Measurements from ENCODE around the gene ATXN3L. TPM values are rescaled to one million over a fixed set of nuclear protein-coding genes. Genes with fewer than 3 reads are reported as not detected.

ATXN3L gene
- not detected for polyA plus RNA-seq (ENCODE audit: low read depth in 6 of 6)

DNA sequence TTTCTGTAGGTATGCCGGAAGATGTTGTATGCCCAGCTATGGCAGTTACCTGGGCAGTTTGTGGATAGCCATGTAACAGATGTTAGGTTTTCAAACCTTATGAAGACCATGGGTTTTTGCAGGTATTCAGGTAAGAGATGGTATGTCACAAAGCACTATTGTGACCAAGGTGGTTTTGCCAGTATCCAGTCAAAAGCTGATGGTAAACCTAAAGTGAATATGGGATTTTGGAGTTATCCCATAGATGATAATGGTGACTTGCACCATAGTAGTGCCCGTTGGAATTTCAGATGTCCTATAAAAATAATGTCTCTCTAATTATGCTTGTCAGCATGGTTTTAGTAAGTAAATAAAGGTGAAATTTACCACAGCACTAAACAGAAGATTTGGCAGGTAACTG is at the start of gene ATXN3L:
TSS of gene ATXN3L (minus strand) at position 101 of the 400 bp plus-strand sequence. CDS start 119 bp downstream, outside the sequence.
- Mint-ChIP-seq H3K27ac (no peak within 1 kb of the TSS), H3K4me1 (peaks cover 0 to 2% (median 0%) of the 10 kb centered on the region in 3 donors), H3K9me3 (peaks cover 0 to 24% (median 11%) of the 10 kb centered on the region in 7 donors), H3K36me3 (no peaks in the 10 kb centered on the region), H3K27me3 (no peaks in the 10 kb centered on the region), H3K4me3 (no peak within 1 kb of the TSS)
- DNase-seq, result no peak
- no peak for ATAC-seq (ENCODE audit: low read depth in 2 of 2)

DNA sequence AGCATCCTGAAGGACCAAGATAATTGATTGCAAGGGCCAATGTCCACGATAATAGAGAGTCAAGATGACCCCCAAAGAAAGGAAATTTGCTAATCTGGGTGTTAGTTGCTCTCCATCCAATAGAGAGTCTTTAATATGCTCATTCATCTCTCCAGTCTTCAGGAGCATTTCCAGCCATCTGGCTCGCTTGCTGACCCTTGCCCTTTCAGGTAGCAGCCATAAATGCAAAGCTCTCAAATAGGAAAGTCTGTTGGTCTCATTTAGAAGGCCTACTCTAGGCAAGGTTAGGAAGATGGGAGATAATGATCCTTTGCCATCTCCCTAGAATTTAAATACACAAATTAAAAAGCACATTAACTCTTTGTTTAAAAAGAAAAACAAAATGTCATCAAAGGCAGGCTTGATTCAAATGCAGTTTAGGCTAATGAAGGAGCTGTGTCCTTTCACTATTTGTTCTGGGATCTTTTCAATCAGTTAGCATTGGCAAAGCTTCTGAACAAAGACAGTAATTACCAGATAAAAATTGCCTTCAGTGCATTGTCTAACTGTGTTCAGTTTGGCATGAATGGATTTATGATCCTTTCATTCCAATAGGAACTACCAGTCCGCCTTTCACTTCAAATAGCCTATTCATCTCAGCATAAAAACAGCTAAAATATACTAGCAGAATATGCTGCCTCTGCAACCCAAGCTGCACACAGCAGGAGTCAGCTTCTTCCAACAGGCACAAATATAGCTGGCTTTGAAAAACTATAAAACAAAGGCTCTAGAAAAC is 49.6 kb upstream of the ATXN3L start:
- ATAC-seq (ENCODE audit: low read depth in 2 of 2) (no peak), DNase-seq (no peak)
- no peak overlapping the region for H3K4me3 Mint-ChIP-seq
- H3K27me3 Mint-ChIP-seq, result peaks cover 0 to 17% (median 0%) of the 10 kb centered on the region in 3 donors
- peaks cover 0 to 5% (median 3%) of the 10 kb centered on the region in 7 donors for H3K9me3 Mint-ChIP-seq
- peaks cover 0 to 14% of the 10 kb centered on the region in 2 donors for H3K36me3 Mint-ChIP-seq
- no peak overlapping the region for H3K27ac Mint-ChIP-seq
- H3K4me1 Mint-ChIP-seq, result peaks cover 7 to 10% (median 7%) of the 10 kb centered on the region in 3 donors

DNA sequence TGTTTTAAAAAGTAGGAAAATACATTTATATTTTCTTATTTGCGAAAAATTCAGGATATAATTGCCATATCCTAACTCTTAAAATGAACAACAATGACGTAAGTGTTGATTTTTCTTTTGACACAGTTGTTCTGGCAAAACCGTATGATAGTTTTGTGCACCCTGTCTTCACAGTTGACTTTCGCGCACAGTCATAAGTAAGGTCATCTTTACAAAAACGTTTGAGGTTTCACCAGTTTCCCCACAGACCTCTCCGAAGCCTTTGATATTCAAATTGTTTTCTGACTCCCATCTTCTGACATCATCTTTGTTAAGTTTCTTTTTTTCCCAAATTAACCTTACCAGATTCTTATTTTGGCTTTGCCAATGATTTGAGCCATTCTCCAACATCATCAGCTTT is 48.1 kb upstream of the ATXN3L start:
- DNase-seq (no peak), ATAC-seq (ENCODE audit: low read depth in 2 of 2) (no peak)
- Mint-ChIP-seq H3K9me3 (peaks cover 0 to 5% (median 3%) of the 10 kb centered on the region in 7 donors), H3K27ac (peak overlapping the region in 1 of 6 donors; percentile 89), H3K27me3 (peaks cover 0 to 17% (median 0%) of the 10 kb centered on the region in 3 donors), H3K4me1 (peaks cover 2 to 9% (median 5%) of the 10 kb centered on the region in 3 donors), H3K4me3 (no peak overlapping the region), H3K36me3 (peaks cover 0 to 14% of the 10 kb centered on the region in 2 donors)

DNA sequence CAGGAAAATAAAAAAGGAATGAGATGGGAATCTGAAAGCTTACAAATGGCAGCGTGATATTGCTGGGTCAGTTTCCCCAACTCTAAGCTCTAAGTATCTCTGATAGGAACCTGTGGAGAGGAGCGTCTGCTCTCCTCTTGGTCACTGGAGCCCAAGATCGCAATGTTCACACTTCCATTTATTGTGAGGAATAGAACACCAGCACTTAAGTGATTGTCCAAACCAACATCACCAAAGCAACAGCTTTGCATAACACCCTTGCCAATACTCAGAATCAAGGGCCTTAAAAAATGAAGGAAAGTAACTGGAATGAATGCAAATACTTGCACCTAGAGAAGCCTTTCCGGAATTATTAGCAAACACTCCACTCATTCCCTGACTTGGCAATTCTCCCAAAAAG is 46.8 kb upstream of the ATXN3L start:
- H3K27ac Mint-ChIP-seq, result peak overlapping the region in 1 of 6 donors; percentile 18
- no peak overlapping the region for H3K4me3 Mint-ChIP-seq
- no peak for ATAC-seq (ENCODE audit: low read depth in 2 of 2)
- no peak for DNase-seq
- H3K36me3 Mint-ChIP-seq, result peaks cover 0 to 14% of the 10 kb centered on the region in 2 donors
- peaks cover 0 to 5% (median 2%) of the 10 kb centered on the region in 7 donors for H3K9me3 Mint-ChIP-seq
- peaks cover 0 to 5% (median 4%) of the 10 kb centered on the region in 3 donors for H3K4me1 Mint-ChIP-seq
- H3K27me3 Mint-ChIP-seq, result peaks cover 0 to 15% (median 0%) of the 10 kb centered on the region in 3 donors

DNA sequence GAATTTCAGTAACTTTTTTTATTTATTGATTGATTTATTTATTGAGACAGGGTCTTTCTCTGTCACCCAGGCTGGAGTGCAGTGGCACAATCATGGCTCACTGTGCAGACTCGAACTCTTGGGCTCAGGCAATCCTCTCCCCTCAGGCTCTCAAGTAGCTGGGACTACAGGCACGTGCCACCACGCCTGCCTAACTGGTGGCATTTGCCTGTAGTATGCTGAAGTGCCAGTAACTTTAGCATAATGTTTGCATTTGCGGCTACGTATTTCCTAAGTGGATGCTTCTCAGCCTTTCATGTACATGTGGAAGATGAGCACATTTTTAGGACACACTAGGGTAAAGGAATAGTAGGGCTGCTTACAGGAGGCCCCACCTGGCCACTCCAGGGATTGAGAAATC is 45.3 kb upstream of the ATXN3L start:
- Mint-ChIP-seq H3K4me1 (peaks cover 4 to 6% (median 4%) of the 10 kb centered on the region in 3 donors), H3K27me3 (peaks cover 0 to 9% (median 0%) of the 10 kb centered on the region in 3 donors), H3K27ac (no peak overlapping the region), H3K9me3 (peaks cover 0 to 5% (median 0%) of the 10 kb centered on the region in 7 donors), H3K36me3 (peaks cover 0 to 14% of the 10 kb centered on the region in 2 donors), H3K4me3 (no peak overlapping the region)
- ATAC-seq (ENCODE audit: low read depth in 2 of 2) (no peak), DNase-seq (no peak)

DNA sequence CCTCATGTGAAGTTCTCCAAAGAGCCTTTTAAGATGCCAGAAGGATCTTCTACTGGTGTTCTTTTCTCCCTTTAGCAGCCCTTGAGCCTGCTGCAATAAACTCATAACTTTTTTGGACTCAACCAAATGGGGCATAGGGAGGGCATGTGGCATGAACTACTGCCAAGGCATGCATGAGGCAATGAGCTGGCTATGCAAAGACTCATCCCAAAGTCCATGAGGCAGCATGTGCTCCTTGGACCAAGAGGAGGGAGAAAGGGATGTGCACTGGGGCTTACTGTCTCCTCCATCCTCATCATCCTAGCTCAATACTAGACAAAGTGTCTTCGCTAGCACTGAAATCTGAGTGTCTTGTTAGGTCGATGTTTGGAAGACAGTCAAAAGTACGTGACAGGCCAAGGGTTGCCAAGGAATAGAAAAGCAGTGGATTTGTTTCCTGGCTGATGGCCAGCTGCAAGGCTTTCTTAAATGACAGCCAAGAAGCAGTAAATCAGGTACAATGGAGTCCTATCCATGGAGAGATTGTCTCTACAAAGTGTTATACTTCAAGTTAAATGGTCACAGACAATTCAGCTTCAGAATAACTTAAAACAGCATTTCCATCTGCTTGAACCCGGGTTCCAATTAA is 44.5 kb upstream of the ATXN3L start:
- Mint-ChIP-seq H3K9me3 (peaks cover 0 to 5% (median 0%) of the 10 kb centered on the region in 7 donors), H3K4me3 (no peak overlapping the region), H3K36me3 (peaks cover 0 to 14% of the 10 kb centered on the region in 2 donors), H3K27me3 (peaks cover 0 to 9% (median 0%) of the 10 kb centered on the region in 3 donors), H3K4me1 (peaks cover 4 to 8% (median 7%) of the 10 kb centered on the region in 3 donors), H3K27ac (no peak overlapping the region)
- DNase-seq (no peak), ATAC-seq (ENCODE audit: low read depth in 2 of 2) (no peak)

DNA sequence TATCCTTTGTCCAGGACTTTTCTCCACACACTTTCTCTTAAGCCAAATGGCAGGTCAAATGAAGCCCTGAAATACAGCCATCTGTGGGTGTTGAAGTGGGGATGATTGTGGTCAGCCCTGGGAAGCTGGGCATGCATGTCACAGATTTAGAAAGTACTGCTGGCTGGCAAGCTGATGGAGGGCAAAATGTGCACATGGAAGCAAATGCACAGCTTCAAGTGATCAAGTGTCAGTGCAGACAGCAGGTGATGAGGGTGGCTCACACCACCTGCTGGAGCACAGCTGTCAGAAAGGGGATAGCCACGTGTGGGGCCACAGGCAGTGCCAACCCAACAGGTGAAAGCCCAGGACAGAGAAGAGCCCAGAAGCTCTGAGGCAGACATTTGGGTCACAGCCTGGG is 40.3 kb upstream of the ATXN3L start:
- H3K4me1 Mint-ChIP-seq, result peaks cover 0 to 8% (median 7%) of the 10 kb centered on the region in 3 donors
- H3K9me3 Mint-ChIP-seq, result no peaks in the 10 kb centered on the region
- no peak overlapping the region for H3K4me3 Mint-ChIP-seq
- H3K36me3 Mint-ChIP-seq, result no peaks in the 10 kb centered on the region
- H3K27me3 Mint-ChIP-seq, result no peaks in the 10 kb centered on the region
- ATAC-seq (ENCODE audit: low read depth in 2 of 2) (peak; percentile 27 to 49), DNase-seq (no peak)
- H3K27ac Mint-ChIP-seq, result peak overlapping the region in 1 of 6 donors; percentile 75

DNA sequence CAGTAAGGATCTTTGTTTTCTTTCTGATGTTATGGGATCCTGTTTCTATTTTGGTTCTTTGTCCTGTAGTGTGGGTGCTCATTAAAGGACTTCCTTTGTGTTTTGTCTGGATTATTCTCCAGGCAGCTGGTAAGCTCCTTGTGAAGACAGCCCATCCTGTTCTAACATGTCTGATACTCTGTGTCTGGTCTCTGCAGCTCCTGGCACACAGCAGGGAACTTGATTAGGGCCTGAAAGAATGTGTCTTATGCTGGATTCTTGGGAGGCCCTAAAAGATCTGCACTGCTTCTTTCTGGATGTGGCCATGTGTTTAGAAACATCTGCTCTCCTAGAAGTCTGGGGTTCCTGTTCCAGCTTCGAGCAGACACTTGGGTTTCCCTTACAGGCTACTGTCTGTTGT is 38.1 kb upstream of the ATXN3L start:
- peaks cover 0 to 2% (median 0%) of the 10 kb centered on the region in 7 donors for H3K9me3 Mint-ChIP-seq
- no peak for DNase-seq
- H3K27ac Mint-ChIP-seq, result no peak overlapping the region
- ATAC-seq (ENCODE audit: low read depth in 2 of 2), result no peak
- H3K36me3 Mint-ChIP-seq, result no peaks in the 10 kb centered on the region
- no peaks in the 10 kb centered on the region for H3K27me3 Mint-ChIP-seq
- peaks cover 0 to 12% (median 7%) of the 10 kb centered on the region in 3 donors for H3K4me1 Mint-ChIP-seq
- no peak overlapping the region for H3K4me3 Mint-ChIP-seq

DNA sequence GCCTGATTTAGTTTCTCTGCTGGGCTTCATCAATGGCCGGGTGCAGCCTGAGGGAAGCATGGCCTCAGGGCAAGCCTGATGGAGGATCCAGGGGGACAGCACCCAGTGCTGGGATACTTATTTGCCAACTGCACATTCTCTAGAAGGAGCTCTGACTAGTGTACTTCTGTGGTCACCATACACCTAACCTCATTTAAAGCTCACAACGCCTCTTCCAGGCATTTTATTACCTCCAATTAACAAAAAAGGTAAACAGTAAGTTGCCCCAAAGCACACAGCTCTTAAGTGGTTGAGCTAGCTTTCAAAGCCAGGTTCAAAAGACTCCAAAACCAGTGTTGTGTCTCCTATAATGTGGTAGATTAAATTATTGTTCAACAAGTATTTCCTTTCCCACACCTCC is 26.8 kb upstream of the ATXN3L start:
- DNase-seq, result no peak
- peaks cover 3 to 58% (median 27%) of the 10 kb centered on the region in 7 donors for H3K9me3 Mint-ChIP-seq
- H3K4me1 Mint-ChIP-seq, result peaks cover 16 to 47% (median 22%) of the 10 kb centered on the region in 3 donors
- ATAC-seq (ENCODE audit: low read depth in 2 of 2), result no peak
- H3K36me3 Mint-ChIP-seq, result peaks cover 5 to 24% of the 10 kb centered on the region in 2 donors
- peaks cover 0 to 8% (median 0%) of the 10 kb centered on the region in 3 donors for H3K27me3 Mint-ChIP-seq
- H3K4me3 Mint-ChIP-seq, result no peak overlapping the region
- H3K27ac Mint-ChIP-seq, result peak overlapping the region in 1 of 6 donors; percentile 86

DNA sequence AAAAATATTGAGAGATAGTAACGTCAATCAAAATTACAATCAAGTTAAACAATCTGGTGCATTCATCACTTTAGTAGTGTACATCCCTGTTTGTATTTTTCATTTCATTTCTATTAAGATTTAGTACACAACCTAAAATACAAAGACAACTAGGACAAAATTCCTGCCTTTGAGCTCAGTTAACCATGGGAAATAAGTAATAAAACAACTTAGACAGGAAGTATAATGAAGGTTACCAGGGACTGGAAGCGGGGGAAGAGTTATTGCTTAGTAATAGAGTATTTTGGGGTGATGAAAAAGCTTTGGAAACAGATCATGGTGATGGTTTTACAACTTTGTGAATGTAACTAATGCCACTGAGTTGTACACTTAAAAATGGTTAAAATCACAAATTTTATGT is 25.6 kb upstream of the ATXN3L start:
- no peak for ATAC-seq (ENCODE audit: low read depth in 2 of 2)
- Mint-ChIP-seq H3K27me3 (peaks cover 0 to 8% (median 0%) of the 10 kb centered on the region in 3 donors), H3K4me1 (peaks cover 16 to 43% (median 22%) of the 10 kb centered on the region in 3 donors), H3K4me3 (peak overlapping the region in 5 of 8 donors; percentile 18 to 37 (median 36)), H3K27ac (peak overlapping the region; percentile 40 to 93 (median 82)), H3K9me3 (peaks cover 3 to 58% (median 27%) of the 10 kb centered on the region in 7 donors), H3K36me3 (peaks cover 5 to 24% of the 10 kb centered on the region in 2 donors)
- no peak for DNase-seq

DNA sequence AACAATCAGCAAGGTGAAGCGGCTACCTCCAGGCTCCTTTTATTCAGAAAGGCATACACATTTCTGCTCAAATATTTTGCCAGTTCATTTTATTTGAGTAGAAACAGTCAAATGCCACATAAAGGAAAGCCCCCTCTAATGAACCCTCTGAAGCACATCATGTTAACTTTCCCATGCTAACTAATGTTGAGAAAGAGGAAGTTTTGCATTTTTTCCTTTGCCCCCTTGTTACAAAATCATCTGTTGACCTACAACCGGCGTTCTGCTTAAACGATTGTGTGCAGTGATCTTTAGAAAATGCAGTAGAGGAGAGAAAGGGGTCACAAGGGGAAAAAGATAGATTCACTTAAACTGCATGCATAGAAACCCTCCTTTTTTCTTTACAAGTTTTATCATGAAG is 25.2 kb upstream of the ATXN3L start:
- H3K9me3 Mint-ChIP-seq, result peaks cover 3 to 56% (median 27%) of the 10 kb centered on the region in 7 donors
- H3K27ac Mint-ChIP-seq, result peak overlapping the region; percentile 70 to 93 (median 85)
- H3K36me3 Mint-ChIP-seq, result peaks cover 5 to 24% of the 10 kb centered on the region in 2 donors
- DNase-seq (peak; percentile 54), ATAC-seq (ENCODE audit: low read depth in 2 of 2) (peak; percentile 93 to 96)
- peaks cover 0 to 8% (median 0%) of the 10 kb centered on the region in 3 donors for H3K27me3 Mint-ChIP-seq
- H3K4me3 Mint-ChIP-seq, result peak overlapping the region in 7 of 8 donors; percentile 2 to 41 (median 37)
- peaks cover 12 to 40% (median 20%) of the 10 kb centered on the region in 3 donors for H3K4me1 Mint-ChIP-seq

DNA sequence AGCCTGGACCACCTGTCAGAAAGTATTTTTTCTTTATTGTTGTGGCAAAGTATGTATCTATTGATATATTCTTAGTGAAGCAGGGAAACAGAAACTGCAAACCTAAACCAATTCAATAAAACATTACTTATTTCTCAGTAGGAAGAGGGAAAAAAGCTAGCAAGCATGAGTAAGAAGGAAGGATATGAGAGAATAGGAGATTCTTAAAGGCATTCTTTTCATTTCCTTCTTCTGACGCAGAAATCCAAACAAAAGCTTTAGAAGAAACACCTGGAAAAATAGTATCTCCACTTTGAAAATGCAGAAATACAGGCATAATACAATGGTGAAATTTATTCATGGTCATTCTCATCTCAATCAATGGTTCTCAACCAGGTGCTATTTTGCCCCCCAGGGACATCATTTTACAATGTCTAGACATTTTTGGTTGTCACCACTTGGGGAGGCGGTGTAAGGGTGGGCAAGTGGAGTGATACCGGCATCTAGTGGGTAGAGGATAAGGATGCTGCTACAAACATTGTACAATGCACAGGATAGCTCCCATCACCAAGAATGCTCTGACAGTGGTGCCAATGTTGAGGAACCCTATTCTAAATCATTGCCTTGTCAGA is 21.7 kb upstream of the ATXN3L start:
- ATAC-seq (ENCODE audit: low read depth in 2 of 2) (no peak), DNase-seq (no peak)
- Mint-ChIP-seq H3K9me3 (peaks cover 0 to 41% (median 20%) of the 10 kb centered on the region in 7 donors), H3K4me1 (peaks cover 4 to 31% (median 9%) of the 10 kb centered on the region in 3 donors), H3K4me3 (peak overlapping the region in 1 of 8 donors; percentile 59), H3K27ac (no peak overlapping the region), H3K27me3 (peaks cover 0 to 8% (median 0%) of the 10 kb centered on the region in 3 donors), H3K36me3 (peaks cover 5 to 24% of the 10 kb centered on the region in 2 donors)
